DND-41 (cell line): ENCODE data around the gene IRF2BP1.

Experiments used
- ATAC-seq: fragments of 200-7000 bp; cut with Tn5 transposase; 3 replicates; pipeline ENCODE4 v1.9.1; 2021; ENCODE audit warnings: low read depth; ENCODE audit not compliant: insufficient read depth
- DNase-seq: peaks from one replicate; pipeline ENCODE4 v3.0.0-alpha.2; 2020
- H2AFZ ChIP-seq: 2 replicates; pipeline ENCODE4 v1.6.0; 2012; ENCODE audit warnings: low read depth, low read length
- H3K27ac ChIP-seq: 2 replicates; pipeline ENCODE4 v1.5.1; 2012; ENCODE audit warnings: low read length, inconsistent platforms
- H3K27me3 ChIP-seq: fragments of 200-600 bp; sonication (generic); 2 replicates; pipeline ENCODE4 v1.6.0; 2012; ENCODE audit warnings: low read length, mild to moderate bottlenecking, inconsistent platforms; ENCODE audit not compliant: insufficient read depth, poor library complexity
- H3K36me3 ChIP-seq: 2 replicates; pipeline ENCODE4 v1.5.1; 2012; ENCODE audit warnings: low read length, inconsistent platforms; ENCODE audit not compliant: insufficient read depth
- H3K4me1 ChIP-seq: 2 replicates; pipeline ENCODE4 v1.5.1; 2012; ENCODE audit warnings: mild to moderate bottlenecking, low read length; ENCODE audit not compliant: insufficient read depth
- H3K4me2 ChIP-seq: 2 replicates; pipeline ENCODE4 v1.6.0; 2012; ENCODE audit warnings: mild to moderate bottlenecking, moderate library complexity, low read length, inconsistent platforms; ENCODE audit not compliant: insufficient read depth
- H3K4me3 ChIP-seq, 2 experiments: fragments of 200-600 bp in 1 of 2; shearing (Covaris generic) in 1 of 2; 2 replicates each; pipeline ENCODE4 v1.5.1; 2012 to 2016; ENCODE audit warnings: inconsistent platforms in 2 of 2, low read length in 2 of 2, mild to moderate bottlenecking in 2 of 2, low read depth in 1 of 2, moderate library complexity in 1 of 2
- H3K79me2 ChIP-seq: 2 replicates; pipeline ENCODE4 v1.6.0; 2012; ENCODE audit warnings: low read length, inconsistent platforms; ENCODE audit not compliant: insufficient read depth
- H3K9ac ChIP-seq: 2 replicates; pipeline ENCODE4 v1.6.0; 2012; ENCODE audit warnings: low read depth, mild to moderate bottlenecking, inconsistent platforms, low read length, moderate library complexity
- H3K9me3 ChIP-seq: 2 replicates; pipeline ENCODE4 v1.5.1; 2012; ENCODE audit warnings: low read length, moderate library complexity, mild to moderate bottlenecking, inconsistent platforms; ENCODE audit not compliant: insufficient read depth, severe bottlenecking
- H4K20me1 ChIP-seq: 2 replicates; pipeline ENCODE4 v1.6.0; 2012; ENCODE audit warnings: low read length; ENCODE audit not compliant: insufficient read depth
- EZH2 ChIP-seq: IDR thresholded peaks from 3 replicates; pipeline ENCODE4 v1.6.1; 2012; ENCODE audit warnings: borderline replicate concordance, low read depth, mild to moderate bottlenecking, moderate library complexity, low read length, inconsistent platforms; ENCODE audit not compliant: severe bottlenecking
- TF ChIP-seq, protein P1 (sequence below): IDR thresholded peaks from 2 replicates; pipeline ENCODE4 v1.5.1; 2012; ENCODE audit warnings: borderline replicate concordance, low read length, moderate library complexity, mild to moderate bottlenecking; ENCODE audit not compliant: poor library complexity, severe bottlenecking; ENCODE audit errors: extremely low read depth

Gene IRF2BP1

GRCh38 chr19:45913874-45914830 is 28.2 kb upstream of the IRF2BP1 start, which contains the start of gene NANOS2:
Gene NANOS2, minus strand, starts transcription at chr19:45914778. Its CDS starts 85 bp downstream, at chr19:45914693.
- H3K4me3 ChIP-seq = no peak within 1 kb of the TSS
- ATAC-seq (no peak), DNase-seq (no peak)
- H3K27me3 ChIP-seq = no peaks in the 10 kb centered on the region
- H3K36me3 ChIP-seq = no peaks in the 10 kb centered on the region
- no peak within 1 kb of the TSS for H2AFZ ChIP-seq
- H3K9ac ChIP-seq = no peak within 1 kb of the TSS
- no peak within 1 kb of the TSS for H3K4me2 ChIP-seq
- H4K20me1 ChIP-seq = no peaks in the 10 kb centered on the region
- H3K9me3 ChIP-seq = no peaks in the 10 kb centered on the region
- H3K4me1 ChIP-seq = peaks cover 24% of the 10 kb centered on the region
- no peak within 1 kb of the TSS for H3K27ac ChIP-seq
- H3K79me2 ChIP-seq = no peaks in the 10 kb centered on the region
- TF ChIP-seq, protein P1, sequence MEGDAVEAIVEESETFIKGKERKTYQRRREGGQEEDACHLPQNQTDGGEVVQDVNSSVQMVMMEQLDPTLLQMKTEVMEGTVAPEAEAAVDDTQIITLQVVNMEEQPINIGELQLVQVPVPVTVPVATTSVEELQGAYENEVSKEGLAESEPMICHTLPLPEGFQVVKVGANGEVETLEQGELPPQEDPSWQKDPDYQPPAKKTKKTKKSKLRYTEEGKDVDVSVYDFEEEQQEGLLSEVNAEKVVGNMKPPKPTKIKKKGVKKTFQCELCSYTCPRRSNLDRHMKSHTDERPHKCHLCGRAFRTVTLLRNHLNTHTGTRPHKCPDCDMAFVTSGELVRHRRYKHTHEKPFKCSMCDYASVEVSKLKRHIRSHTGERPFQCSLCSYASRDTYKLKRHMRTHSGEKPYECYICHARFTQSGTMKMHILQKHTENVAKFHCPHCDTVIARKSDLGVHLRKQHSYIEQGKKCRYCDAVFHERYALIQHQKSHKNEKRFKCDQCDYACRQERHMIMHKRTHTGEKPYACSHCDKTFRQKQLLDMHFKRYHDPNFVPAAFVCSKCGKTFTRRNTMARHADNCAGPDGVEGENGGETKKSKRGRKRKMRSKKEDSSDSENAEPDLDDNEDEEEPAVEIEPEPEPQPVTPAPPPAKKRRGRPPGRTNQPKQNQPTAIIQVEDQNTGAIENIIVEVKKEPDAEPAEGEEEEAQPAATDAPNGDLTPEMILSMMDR = peak; percentile 18
- no peak for TF ChIP-seq EZH2

GRCh38 chr19:45911291-45911690 is 25.4 kb upstream of the IRF2BP1 start:
- DNase-seq (no peak), ATAC-seq (no peak)
- Histone ChIP-seq H3K4me2 (no peak overlapping the region), H3K36me3 (no peaks in the 10 kb centered on the region), H3K4me1 (peaks cover under 1% of the 10 kb centered on the region; the same call in 1 of the 2 replicates), H3K9me3 (no peaks in the 10 kb centered on the region), H3K27me3 (no peaks in the 10 kb centered on the region), H3K4me3 (no peak overlapping the region), H3K9ac (no peak overlapping the region), H2AFZ (no peak overlapping the region), H3K27ac (no peak overlapping the region), H3K79me2 (no peaks in the 10 kb centered on the region), H4K20me1 (no peaks in the 10 kb centered on the region)
- TF ChIP-seq EZH2 = no peak
- TF ChIP-seq, protein P1 = no peak

GRCh38 chr19:45908956-45909355 is 23.0 kb upstream of the IRF2BP1 start:
- Histone ChIP-seq H3K27me3 (no peaks in the 10 kb centered on the region), H3K79me2 (no peaks in the 10 kb centered on the region), H3K36me3 (no peaks in the 10 kb centered on the region), H3K4me2 (no peak overlapping the region), H4K20me1 (no peaks in the 10 kb centered on the region), H3K4me1 (no peaks in the 10 kb centered on the region), H3K27ac (no peak overlapping the region), H3K4me3 (no peak overlapping the region), H3K9me3 (no peaks in the 10 kb centered on the region), H2AFZ (no peak overlapping the region), H3K9ac (no peak overlapping the region)
- ATAC-seq = no peak
- no peak for DNase-seq
- TF ChIP-seq, protein P1 = no peak
- no peak for TF ChIP-seq EZH2
